Stomach (tissue), 9 donors: ENCODE measurements around the gene SERPINB1. TPM values are rescaled to one million over a fixed set of nuclear protein-coding genes. Genes with fewer than 3 reads are reported as not detected.
A peak's percentile ranks its signal among the peaks of the same experiment; 100 is the strongest.

Source experiments
- DNase-seq, 2 donors: peaks; one replicate each; pipeline versions ENCODE4 v3.0.0 to v3.0.0-alpha.2; 2013 to 2019
- H3K27ac ChIP-seq, 5 donors: fragments of 200-600 bp in 4 of 5; sonication (generic) in 4 of 5; one replicate each; pipeline ENCODE4 v1.5.1; 2013 to 2019; ENCODE audit warnings: mild to moderate bottlenecking in 1 of 5, moderate library complexity in 1 of 5
- H3K27me3 ChIP-seq, 3 donors: fragments of 200-600 bp; sonication (generic); one replicate each; pipeline ENCODE4 v1.5.1; 2017 to 2019; ENCODE audit warnings: mixed run types in 1 of 3
- H3K36me3 ChIP-seq, 4 donors: fragments of 200-600 bp; sonication (generic); 1 replicate in 3 of 4; 2 replicates in 1 of 4; pipeline ENCODE4 v1.5.1; 2016 to 2019
- H3K4me1 ChIP-seq, 4 donors: fragments of 200-600 bp; sonication (generic); one replicate each; pipeline ENCODE4 v1.5.1; 2016 to 2019
- H3K4me3 ChIP-seq, 4 donors: fragments of 200-600 bp; sonication (generic) in 3 of 4; one replicate each; pipeline ENCODE4 v1.5.1; 2016 to 2019; ENCODE audit warnings: mild to moderate bottlenecking in 1 of 4
- H3K9me3 ChIP-seq, 4 donors: fragments of 200-600 bp; sonication (generic); one replicate each; pipeline ENCODE4 v1.5.1; 2016 to 2019
- CTCF ChIP-seq, 7 experiments: fragments of 450-650 bp in 4 of 7; fragments of 200-600 bp in 3 of 7; sonication (generic) in 3 of 7; IDR thresholded peaks; one replicate each; pipeline ENCODE4 v1.5.1; 2016 to 2019; ENCODE audit warnings: antibody characterized with exemption in 7 of 7, control low read depth in 2 of 7, mild to moderate bottlenecking in 1 of 7
- EP300 ChIP-seq: sonication (generic); formaldehyde crosslinking; IDR thresholded peaks from one replicate; pipeline ENCODE4 v1.6.1; 2017; ENCODE audit warnings: antibody characterized with exemption
- POLR2A ChIP-seq, 4 donors: fragments of 450-650 bp; IDR thresholded peaks; one replicate each; pipeline ENCODE4 v1.6.1; 2016; ENCODE audit warnings: antibody characterized with exemption in 4 of 4, control low read depth in 2 of 4, mild to moderate bottlenecking in 1 of 4, moderate library complexity in 1 of 4
- POLR2AphosphoS5 ChIP-seq, 3 donors: sonication (generic); formaldehyde crosslinking; IDR thresholded peaks; one replicate each; pipeline ENCODE4 v1.6.1; 2016; ENCODE audit warnings: antibody characterized with exemption in 3 of 3
- WGBS, 5 donors: extraction: QIAGEN DNeasy Blood & Tissue Kit in 3 of 5; methylation state at CpG; one replicate each; pipeline versions ENCODE4 v1.1.5 to v1.1.7; 2013 to 2018; 5-methylcytosine and 5-hydroxymethylcytosine counted together
- intact Hi-C: fragments of 100-400 bp; cut with DNase I; formaldehyde crosslinking; loops from one replicate; pipeline ENCODE4 v1.15.1; 2023; ENCODE audit warnings: low total_unique reads
- polyA plus RNA-seq, 3 donors: library from polyadenylated mRNA; stranded (reverse); fragments of 200-250 nt; gene quantifications; one replicate each; pipeline ENCODE4 v1.2.3, GENCODE V29; 2013
- total RNA-seq, 5 donors: library from RNA; depleted of rRNA; stranded (reverse); fragments of >200 nt; gene quantifications; one replicate each; pipeline versions ENCODE4 v1.1.0 to v1.2.3, GENCODE V29; 2014 to 2016
- donor health status: healthy with polysubstance abuse.
- donor health status: Bipolar disorder and iron deficiency.
- donor health status: healthy.

The SERPINB1 gene
- total and polyA plus RNA-seq, 8 donors, result 10.3 to 146 (median 102) TPM

DNA sequence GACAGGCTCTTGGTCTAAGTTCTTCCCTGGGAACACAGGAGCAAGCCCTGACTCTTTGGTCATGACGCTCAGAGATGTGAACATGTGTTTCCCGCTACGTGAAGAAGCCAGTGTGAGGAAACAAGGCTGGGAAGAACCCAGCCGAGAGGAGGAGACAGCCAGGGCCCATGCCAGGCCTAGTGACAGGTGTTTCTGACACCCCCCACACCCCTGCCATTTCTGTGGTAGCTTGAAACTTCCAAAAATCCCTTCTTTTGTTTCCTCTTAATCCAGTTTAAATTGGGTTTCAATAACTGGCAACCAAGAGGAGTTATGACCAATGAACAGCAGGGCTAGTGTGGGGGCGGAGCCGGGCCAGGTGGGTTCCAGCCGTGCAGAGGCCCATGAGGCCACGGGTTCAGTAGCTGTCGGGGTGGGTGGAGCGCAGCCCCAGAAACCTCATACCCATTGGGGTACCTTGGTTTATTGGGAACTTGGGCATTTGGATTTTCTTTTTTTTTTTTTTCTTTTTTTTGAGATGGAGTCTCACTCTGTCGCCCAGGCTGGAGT is 43.0 kb downstream of the SERPINB1 start:
- Histone ChIP-seq H3K9me3 (no peaks in the 10 kb centered on the region), H3K4me3 (no peak overlapping the region), H3K4me1 (peaks cover 1 to 46% (median 20%) of the 10 kb centered on the region in 4 donors), H3K36me3 (no peaks in the 10 kb centered on the region), H3K27ac (no peak overlapping the region), H3K27me3 (no peaks in the 10 kb centered on the region)
- WGBS, 5 donors, result 83 to 90% (median 85%) methylated on average over 11 of the region's 11 CpGs
- intact Hi-C loops, result loop anchor here (10.0 kb wide), 1 partner anchor 46 kb away; the partner anchor contains the start of gene SERPINB1
- DNase-seq, result no peak
- no peak for TF ChIP-seq EP300
- no peak for TF ChIP-seq CTCF (IDR thresholded peaks at IDR 0.05)
- TF ChIP-seq POLR2AphosphoS5 (IDR thresholded peaks at IDR 0.05), result no peak
- no peak for TF ChIP-seq POLR2A (IDR thresholded peaks at IDR 0.05)

- peak in 1 of 3 donors; percentile 24 for TF ChIP-seq POLR2AphosphoS5 (IDR thresholded peaks at IDR 0.05)
- TF ChIP-seq CTCF (IDR thresholded peaks at IDR 0.05), result no peak
- Histone ChIP-seq H3K27ac (peak overlapping the region; percentile 0 to 69 (median 41)), H3K4me1 (peaks cover 6 to 56% (median 23%) of the 10 kb centered on the region in 4 donors), H3K36me3 (no peaks in the 10 kb centered on the region), H3K4me3 (no peak overlapping the region), H3K27me3 (no peaks in the 10 kb centered on the region), H3K9me3 (no peaks in the 10 kb centered on the region)
- 19 to 43% (median 28%) methylated on average over 3 of the region's 3 CpGs for WGBS, 5 donors
- DNase-seq, result peak in 1 of 2 donors; percentile 57
- intact Hi-C loops, result loop anchor here (10.0 kb wide), 1 partner anchor 47 kb away; the partner anchor contains the start of gene SERPINB1
Measured at GRCh38 chr6:2797564-2798031, 44.1 kb downstream of the SERPINB1 start.

DNA sequence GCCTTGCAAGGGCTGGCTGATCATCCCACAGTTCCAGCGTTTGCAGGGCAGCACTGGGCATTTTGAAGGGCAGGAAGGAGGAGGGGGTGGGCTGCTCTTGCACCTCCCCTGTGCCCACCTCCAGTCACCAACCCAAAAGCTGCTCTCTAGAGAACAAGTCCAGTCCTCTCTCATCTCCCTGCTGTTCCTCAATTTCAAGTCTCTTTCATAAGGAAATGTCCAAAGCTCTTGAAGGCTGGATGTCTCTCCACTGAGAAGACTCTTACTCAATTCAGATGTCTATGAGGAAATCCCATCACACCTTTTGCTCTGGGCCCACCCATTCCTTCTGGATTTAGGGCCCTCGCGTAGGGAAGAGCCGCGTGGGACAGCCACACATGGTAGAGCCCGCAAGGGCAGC is 44.8 kb downstream of the SERPINB1 start:
- peak overlapping the region in 3 of 5 donors; percentile 40 to 69 (median 41) for H3K27ac ChIP-seq
- DNase-seq, result no peak
- H3K27me3 ChIP-seq, result no peaks in the 10 kb centered on the region
- WGBS, 5 donors, result 65 to 94% (median 70%) methylated on average over 5 to 6 of the region's 6 CpGs
- intact Hi-C loops, result loop anchor here (10.0 kb wide), 1 partner anchor 48 kb away; the partner anchor contains the start of gene SERPINB1
- TF ChIP-seq EP300 (no peak), CTCF (IDR thresholded peaks at IDR 0.05) (no peak), POLR2A (IDR thresholded peaks at IDR 0.05) (no peak), POLR2AphosphoS5 (IDR thresholded peaks at IDR 0.05) (no peak)
- H3K4me1 ChIP-seq, result peaks cover 10 to 64% (median 27%) of the 10 kb centered on the region in 4 donors
- no peak overlapping the region for H3K4me3 ChIP-seq
- H3K9me3 ChIP-seq, result no peaks in the 10 kb centered on the region
- no peaks in the 10 kb centered on the region for H3K36me3 ChIP-seq

DNA sequence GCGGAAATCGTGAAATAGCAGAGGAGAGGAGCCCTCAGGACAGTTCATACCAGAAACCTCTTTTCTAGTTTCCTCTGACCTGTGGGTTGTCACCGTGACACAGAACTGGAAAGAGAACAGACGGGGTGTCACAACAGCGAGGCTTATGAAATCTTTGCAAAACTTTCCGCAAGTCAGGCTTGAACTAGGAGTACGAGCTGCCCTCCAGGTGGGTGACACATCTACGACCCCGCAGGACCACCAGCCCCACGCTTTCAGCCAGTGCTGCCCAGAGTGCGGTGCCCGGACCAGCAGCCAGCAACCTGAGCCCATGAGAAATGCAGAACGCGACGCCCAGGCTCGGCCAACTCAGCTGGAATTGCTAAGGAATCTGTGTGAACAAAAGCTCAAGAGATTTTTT is 45.7 kb downstream of the SERPINB1 start:
- no peaks in the 10 kb centered on the region for H3K27me3 ChIP-seq

DNA sequence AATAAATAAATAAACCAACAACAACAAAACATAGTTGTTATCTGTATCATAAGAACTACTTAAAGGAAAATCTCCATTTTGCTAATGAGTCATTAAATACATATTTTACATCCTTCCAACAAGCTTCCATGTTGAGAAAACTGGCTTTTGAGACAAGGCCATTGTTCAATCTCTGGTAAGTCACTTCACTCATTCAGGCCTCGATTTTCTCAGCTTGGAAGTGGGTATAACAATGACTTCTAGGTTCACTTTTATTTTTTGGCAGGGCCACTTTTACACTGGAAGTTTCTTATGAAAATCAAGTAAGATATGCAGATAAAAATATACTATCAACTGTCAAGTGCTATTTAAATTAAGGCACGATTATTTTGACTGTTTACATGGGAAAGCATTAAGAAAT is 46.5 kb downstream of the SERPINB1 start:
- intact Hi-C loops, result loop anchor here (10.0 kb wide), 1 partner anchor 50 kb away; the partner anchor contains the start of gene SERPINB1
- H3K36me3 ChIP-seq, result no peaks in the 10 kb centered on the region
- H3K27me3 ChIP-seq, result no peaks in the 10 kb centered on the region
- DNase-seq, result no peak
- TF ChIP-seq CTCF (IDR thresholded peaks at IDR 0.05) (no peak), POLR2A (IDR thresholded peaks at IDR 0.05) (no peak), POLR2AphosphoS5 (IDR thresholded peaks at IDR 0.05) (no peak), EP300 (no peak)
- no peaks in the 10 kb centered on the region for H3K9me3 ChIP-seq
- H3K4me1 ChIP-seq, result peaks cover 6 to 72% (median 37%) of the 10 kb centered on the region in 4 donors
- H3K4me3 ChIP-seq, result no peak overlapping the region
- H3K27ac ChIP-seq, result peak overlapping the region in 2 of 5 donors; percentile 76 to 84
- 66 to 77% (median 75%) methylated on average over 2 of the region's 2 CpGs for WGBS, 5 donors

More for the DNA sequence above, 45.7 kb downstream of the SERPINB1 start:
- WGBS, 5 donors, result 90 to 95% (median 92%) methylated on average over 16 of the region's 16 CpGs
- no peak for DNase-seq
- Histone ChIP-seq H3K9me3 (no peaks in the 10 kb centered on the region), H3K27ac (peak overlapping the region in 2 of 5 donors; percentile 76 to 84), H3K4me3 (no peak overlapping the region), H3K36me3 (no peaks in the 10 kb centered on the region), H3K4me1 (peaks cover 11 to 72% (median 34%) of the 10 kb centered on the region in 4 donors)
- no peak for TF ChIP-seq EP300
- intact Hi-C loops, result loop anchor here (10.0 kb wide), 1 partner anchor 49 kb away; the partner anchor contains the start of gene SERPINB1
